Osteoblast (primary cell): ENCODE measurements around the gene NPTXR. TPM values are rescaled to one million over a fixed set of nuclear protein-coding genes. Genes with fewer than 3 reads are reported as not detected.
A peak's percentile ranks its signal among the peaks of the same experiment; 100 is the strongest.
"Not testable (repeated sequence)": the region's sequence is repeated elsewhere in the genome, so short reads cannot be mapped to it uniquely, and the experiment has no call there.

ENCODE experiments used
- DNase-seq: peaks from one replicate; pipeline ENCODE4 v3.0.0; 2011; ENCODE audit warnings: low spot score, mixed read lengths; ENCODE audit not compliant: insufficient read length; ENCODE audit errors: missing footprints
- H2AFZ ChIP-seq: 2 replicates; pipeline ENCODE4 v1.6.0; 2011; ENCODE audit warnings: mild to moderate bottlenecking, low read length
- H3K27ac ChIP-seq: 2 replicates; pipeline ENCODE4 v1.5.1; 2011; ENCODE audit warnings: mild to moderate bottlenecking, low read depth, low read length, moderate library complexity
- H3K27me3 ChIP-seq: 2 replicates; pipeline ENCODE4 v1.6.0; 2012; ENCODE audit warnings: mild to moderate bottlenecking, control low read depth, inconsistent platforms, low read length, moderate library complexity; ENCODE audit not compliant: insufficient read depth
- H3K36me3 ChIP-seq: 2 replicates; pipeline ENCODE4 v1.5.1; 2011; ENCODE audit warnings: mild to moderate bottlenecking, low read length, control low read depth, moderate library complexity; ENCODE audit not compliant: insufficient read depth
- H3K4me1 ChIP-seq: 2 replicates; pipeline ENCODE4 v1.5.1; 2011; ENCODE audit warnings: mild to moderate bottlenecking, low read length, control low read depth, moderate library complexity; ENCODE audit not compliant: insufficient read depth
- H3K4me2 ChIP-seq: 2 replicates; pipeline ENCODE4 v1.6.0; 2011; ENCODE audit warnings: mild to moderate bottlenecking, low read length; ENCODE audit not compliant: insufficient read depth
- H3K4me3 ChIP-seq: fragments of 200-600 bp; sonication (generic); 3 replicates; pipeline ENCODE4 v1.5.1; 2012; ENCODE audit warnings: mild to moderate bottlenecking, low read length, inconsistent platforms; ENCODE audit not compliant: insufficient read depth
- H3K79me2 ChIP-seq: 2 replicates; pipeline ENCODE4 v1.6.0; 2012; ENCODE audit warnings: mild to moderate bottlenecking, low read length, control low read depth, inconsistent platforms; ENCODE audit not compliant: insufficient read depth
- H3K9me3 ChIP-seq: 2 replicates; pipeline ENCODE4 v1.5.1; 2011; ENCODE audit warnings: low read depth, low read length, control low read depth
- H4K20me1 ChIP-seq: 2 replicates; pipeline ENCODE4 v1.6.0; 2012; ENCODE audit warnings: mild to moderate bottlenecking, low read length, control low read depth; ENCODE audit not compliant: insufficient read depth
- total RNA-seq: library from RNA; depleted of rRNA; stranded (reverse); fragments of >200 nt; gene quantifications from 2 replicates; pipeline ENCODE4 v1.2.3, GENCODE V29; 2012
- TF ChIP-seq, protein P1 (sequence below): IDR thresholded peaks from 2 replicates; pipeline ENCODE4 v1.5.1; 2011; ENCODE audit warnings: mild to moderate bottlenecking, low read depth, low read length, moderate library complexity; ENCODE audit errors: extremely low read depth

NPTXR gene
- total RNA-seq, 1 donor = 0.72 TPM

DNA sequence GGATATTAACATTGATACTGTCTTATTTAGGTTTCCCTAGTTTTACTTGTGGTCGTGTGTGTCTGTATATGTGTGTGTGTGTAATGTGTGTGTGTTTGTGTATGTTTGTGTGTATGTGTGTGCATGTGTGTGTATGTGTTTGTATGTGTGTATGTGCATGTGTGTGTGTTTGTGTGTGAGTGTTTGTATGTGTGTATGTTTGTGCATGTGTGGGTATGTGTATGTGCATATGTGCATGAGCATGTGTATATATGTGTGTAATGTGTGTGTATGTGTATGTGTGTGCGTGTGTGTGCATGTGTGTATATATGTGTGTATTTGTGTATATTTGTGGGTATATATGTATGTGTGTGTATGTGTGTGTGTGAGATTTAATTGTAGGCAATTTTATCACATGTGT lies 32.6 kb downstream of the NPTXR start:
- Histone ChIP-seq H3K4me3 (no peak overlapping the region), H3K36me3 (no peaks in the 10 kb centered on the region), H2AFZ (no peak overlapping the region), H3K4me1 (no peaks in the 10 kb centered on the region), H3K27me3 (peaks cover 6% of the 10 kb centered on the region), H4K20me1 (no peaks in the 10 kb centered on the region), H3K27ac (no peak overlapping the region), H3K9me3 (no peaks in the 10 kb centered on the region), H3K79me2 (no peaks in the 10 kb centered on the region), H3K4me2 (no peak overlapping the region)
- TF ChIP-seq, protein P1, sequence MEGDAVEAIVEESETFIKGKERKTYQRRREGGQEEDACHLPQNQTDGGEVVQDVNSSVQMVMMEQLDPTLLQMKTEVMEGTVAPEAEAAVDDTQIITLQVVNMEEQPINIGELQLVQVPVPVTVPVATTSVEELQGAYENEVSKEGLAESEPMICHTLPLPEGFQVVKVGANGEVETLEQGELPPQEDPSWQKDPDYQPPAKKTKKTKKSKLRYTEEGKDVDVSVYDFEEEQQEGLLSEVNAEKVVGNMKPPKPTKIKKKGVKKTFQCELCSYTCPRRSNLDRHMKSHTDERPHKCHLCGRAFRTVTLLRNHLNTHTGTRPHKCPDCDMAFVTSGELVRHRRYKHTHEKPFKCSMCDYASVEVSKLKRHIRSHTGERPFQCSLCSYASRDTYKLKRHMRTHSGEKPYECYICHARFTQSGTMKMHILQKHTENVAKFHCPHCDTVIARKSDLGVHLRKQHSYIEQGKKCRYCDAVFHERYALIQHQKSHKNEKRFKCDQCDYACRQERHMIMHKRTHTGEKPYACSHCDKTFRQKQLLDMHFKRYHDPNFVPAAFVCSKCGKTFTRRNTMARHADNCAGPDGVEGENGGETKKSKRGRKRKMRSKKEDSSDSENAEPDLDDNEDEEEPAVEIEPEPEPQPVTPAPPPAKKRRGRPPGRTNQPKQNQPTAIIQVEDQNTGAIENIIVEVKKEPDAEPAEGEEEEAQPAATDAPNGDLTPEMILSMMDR = no peak
- no peak for DNase-seq

DNA sequence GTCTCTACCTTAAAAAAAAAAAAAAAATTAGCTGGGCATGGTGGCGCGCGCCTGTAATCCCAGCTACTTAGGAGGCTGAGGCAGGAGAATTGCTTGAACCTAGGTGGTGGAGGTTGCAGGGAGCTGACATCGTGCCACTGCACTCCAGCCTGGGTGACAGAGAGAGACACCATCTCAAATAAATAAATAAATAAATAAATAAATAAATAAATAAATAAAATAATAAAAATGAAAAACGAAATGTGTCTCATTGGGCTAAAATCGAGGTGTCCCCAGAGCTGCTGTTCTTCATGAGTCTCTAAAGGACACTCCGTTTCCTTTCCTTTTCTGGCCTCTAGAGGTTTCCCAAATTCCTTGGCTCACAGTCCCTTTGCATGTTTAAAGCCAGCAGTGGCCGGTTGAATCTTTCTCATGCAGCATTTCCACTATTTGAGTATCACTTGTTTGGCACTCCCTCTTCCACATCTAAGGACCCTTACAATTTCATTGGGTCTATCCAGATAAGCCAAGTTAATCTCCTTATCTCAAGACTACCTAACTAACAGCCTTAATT lies 38.7 kb downstream of the NPTXR start:
- not testable (repeated sequence) for H2AFZ ChIP-seq, H3K27ac ChIP-seq, H3K27me3 ChIP-seq, H4K20me1 ChIP-seq, H3K79me2 ChIP-seq, H3K9me3 ChIP-seq, H3K4me2 ChIP-seq, H3K4me3 ChIP-seq, H3K36me3 ChIP-seq, DNase-seq
- peaks cover 12% of the 10 kb centered on the region for H3K4me1 ChIP-seq

DNA sequence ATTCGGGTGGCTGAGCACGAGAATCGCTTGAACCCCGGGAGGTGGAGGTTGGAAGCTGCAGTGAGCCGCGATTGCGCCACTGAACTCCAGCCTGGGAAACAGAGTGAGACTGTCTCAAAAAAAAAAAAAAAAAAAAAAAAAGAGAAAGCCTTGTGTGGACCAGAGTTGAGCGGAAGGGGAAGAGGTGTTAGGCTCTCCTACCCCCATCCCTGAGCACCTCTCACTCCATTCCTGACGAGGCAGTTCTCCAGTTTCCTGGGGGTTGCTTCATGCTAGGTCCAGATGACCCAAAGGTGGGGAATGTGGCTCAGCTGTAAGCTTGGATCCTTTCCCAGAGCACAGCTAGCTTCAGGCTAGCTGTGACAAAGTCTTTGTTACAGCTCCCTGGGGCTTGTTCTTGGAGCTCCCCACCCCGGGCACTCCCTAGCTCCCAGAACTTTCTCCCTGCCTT lies 41.1 kb downstream of the NPTXR start:
- Histone ChIP-seq H3K4me1 (peaks cover 21% of the 10 kb centered on the region), H2AFZ (no peak overlapping the region), H3K4me3 (no peak overlapping the region), H3K27ac (no peak overlapping the region), H3K9me3 (no peaks in the 10 kb centered on the region), H4K20me1 (no peaks in the 10 kb centered on the region), H3K36me3 (no peaks in the 10 kb centered on the region), H3K27me3 (peaks cover 4% of the 10 kb centered on the region), H3K4me2 (peak overlapping the region; percentile 7), H3K79me2 (no peaks in the 10 kb centered on the region)
- TF ChIP-seq, protein P1 = no peak
- DNase-seq = peak; percentile 96

DNA sequence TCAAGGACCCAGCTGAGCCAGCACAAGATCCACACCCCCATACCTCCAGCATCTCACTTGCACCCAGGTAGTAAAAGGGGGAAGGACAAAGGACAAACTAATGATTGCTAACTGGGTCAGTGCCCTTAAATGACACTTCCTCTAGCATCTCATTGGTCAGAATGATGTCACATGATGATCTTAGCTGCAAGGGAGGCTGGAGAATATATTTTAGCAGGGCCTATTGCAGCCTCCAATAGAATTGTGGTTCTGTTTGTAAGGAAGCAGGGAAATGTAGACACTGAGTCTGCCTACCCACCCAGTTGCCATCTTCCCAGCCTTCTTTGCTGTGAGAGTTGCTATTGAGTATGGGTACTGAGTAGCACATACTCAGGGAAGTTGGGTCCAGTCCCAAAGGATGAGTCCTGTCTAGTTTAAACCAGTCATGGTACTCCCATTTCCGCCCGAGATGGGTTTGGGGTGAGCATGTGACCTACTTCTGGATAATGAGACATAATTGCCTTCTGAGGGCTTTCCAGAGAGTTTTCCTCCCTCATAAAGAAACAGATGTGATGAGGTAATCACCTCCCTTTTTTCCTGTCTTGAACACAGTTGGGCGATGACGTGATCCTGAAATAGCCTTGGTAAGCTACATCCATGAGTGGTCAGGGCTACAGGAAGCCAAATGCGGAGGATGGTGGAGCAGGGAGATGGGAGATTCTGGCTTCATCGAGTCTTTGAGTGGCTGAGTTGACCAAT lies 44.4 kb downstream of the NPTXR start:
- H4K20me1 ChIP-seq = no peaks in the 10 kb centered on the region
- DNase-seq = peak; percentile 77
- TF ChIP-seq, protein P1 = no peak
- H2AFZ ChIP-seq = no peak overlapping the region
- peaks cover 11% of the 10 kb centered on the region for H3K27me3 ChIP-seq
- peaks cover 22% of the 10 kb centered on the region for H3K4me1 ChIP-seq
- H3K27ac ChIP-seq = peak overlapping the region; percentile 57
- H3K4me3 ChIP-seq = no peak overlapping the region
- H3K36me3 ChIP-seq = no peaks in the 10 kb centered on the region
- H3K4me2 ChIP-seq = peak overlapping the region; percentile 44
- H3K79me2 ChIP-seq = no peaks in the 10 kb centered on the region
- H3K9me3 ChIP-seq = no peaks in the 10 kb centered on the region
